OCI-LY1 (cell line): Measurements from ENCODE around the gene FAM47B.

Experiments
- CTCF ChIP-seq: fragments of 200-600 bp; sonication (generic), shearing (Covaris generic); IDR thresholded peaks from 2 replicates; pipeline ENCODE4 v1.5.1; 2017; ENCODE audit warnings: mild to moderate bottlenecking, antibody characterized with exemption, low read length, moderate library complexity, mixed read lengths
- EZH2 ChIP-seq: fragments of 200-600 bp; sonication (generic), shearing (Covaris generic); IDR thresholded peaks from 2 replicates; pipeline ENCODE4 v1.8.0; 2017; ENCODE audit warnings: borderline replicate concordance, mixed run types, mild to moderate bottlenecking, antibody characterized with exemption, low read length, moderate library complexity, mixed read lengths

DNA sequence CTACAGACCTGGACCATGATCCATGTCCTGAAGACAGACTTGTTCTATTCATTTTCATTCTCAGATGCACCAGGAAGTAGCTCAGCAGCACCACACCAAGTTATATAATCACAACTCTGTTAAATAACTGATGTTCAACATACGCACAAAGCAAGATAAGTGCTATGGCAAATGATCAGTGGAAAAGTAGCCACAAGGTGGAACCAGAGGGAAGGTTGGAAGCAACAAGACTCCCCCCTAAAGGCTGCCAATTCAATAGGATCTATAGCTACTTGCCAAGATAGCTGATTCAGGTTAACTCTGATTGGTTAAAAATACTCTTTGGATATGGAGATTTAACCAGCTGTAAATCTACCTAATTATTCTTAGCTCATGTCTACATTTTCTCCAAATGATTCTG is 23.7 kb upstream of the FAM47B start:
- no peak for TF ChIP-seq CTCF
- no peak for TF ChIP-seq EZH2
